GM23338 (cell line): Measurements from ENCODE around the gene PDE3A.

Experiments used
- CREB1 ChIP-seq: fragments of 250-450 bp; sonication (Bioruptor Pico); IDR thresholded peaks from 2 replicates; pipeline ENCODE4 v1.5.0; 2020; ENCODE audit warnings: low read depth, mild to moderate bottlenecking, moderate library complexity
- ETS1 ChIP-seq: IDR thresholded peaks from 2 replicates; pipeline ENCODE4 v1.6.1; 2016; ENCODE audit warnings: antibody characterized with exemption
- EZH2 ChIP-seq: fragments of 200-600 bp; sonication (generic); IDR thresholded peaks from one replicate; pipeline ENCODE4 v1.8.0; 2017; ENCODE audit warnings: antibody characterized with exemption, mild to moderate bottlenecking, low read depth; ENCODE audit not compliant: unreplicated experiment
- EZH2phosphoT487 ChIP-seq: fragments of 200-600 bp; sonication (generic); IDR thresholded peaks from one replicate; pipeline ENCODE4 v1.8.1; 2018; ENCODE audit warnings: antibody characterized with exemption; ENCODE audit not compliant: unreplicated experiment
- JUNB ChIP-seq: IDR thresholded peaks from one replicate; pipeline ENCODE4 v1.6.1; 2016; ENCODE audit warnings: antibody characterized with exemption; ENCODE audit not compliant: unreplicated experiment
- NANOG ChIP-seq: IDR thresholded peaks from 2 replicates; pipeline ENCODE4 v1.6.1; 2016; ENCODE audit warnings: antibody characterized with exemption, borderline replicate concordance
- POLR2AphosphoS5 ChIP-seq: IDR thresholded peaks from 2 replicates; pipeline ENCODE4 v1.6.1; 2016; ENCODE audit warnings: antibody characterized with exemption, low read depth
- REST ChIP-seq: IDR thresholded peaks from one replicate; pipeline ENCODE4 v1.6.1; 2018; ENCODE audit warnings: antibody characterized with exemption; ENCODE audit not compliant: unreplicated experiment
- STAT1 ChIP-seq: IDR thresholded peaks from one replicate; pipeline ENCODE4 v1.6.1; 2016; ENCODE audit warnings: antibody characterized with exemption; ENCODE audit not compliant: unreplicated experiment
- ZNF331 ChIP-seq: fragments of 250-450 bp; sonication (Bioruptor Pico); IDR thresholded peaks from 2 replicates; pipeline ENCODE4 v1.5.0; 2020; ENCODE audit warnings: low read depth, mild to moderate bottlenecking, moderate library complexity
- TF ChIP-seq, protein P1 (sequence below), 2 experiments: fragments of 200-600 bp in 1 of 2; sonication (generic) in 1 of 2; conservative IDR thresholded peaks; 2 replicates each; pipeline versions ENCODE4 v1.5.1 to v1.6.1; 2016 to 2017; ENCODE audit warnings: antibody characterized with exemption in 2 of 2, low read depth in 2 of 2, mild to moderate bottlenecking in 2 of 2, moderate library complexity in 1 of 2

- TF ChIP-seq POLR2AphosphoS5 (no peak), EZH2 (no peak), JUNB (no peak), REST (no peak), STAT1 (no peak), NANOG (no peak), CREB1 (CRISPR knock-in tag) (no peak), EZH2phosphoT487 (no peak), ETS1 (no peak), ZNF331 (CRISPR knock-in tag) (no peak)
- TF ChIP-seq, protein P1, sequence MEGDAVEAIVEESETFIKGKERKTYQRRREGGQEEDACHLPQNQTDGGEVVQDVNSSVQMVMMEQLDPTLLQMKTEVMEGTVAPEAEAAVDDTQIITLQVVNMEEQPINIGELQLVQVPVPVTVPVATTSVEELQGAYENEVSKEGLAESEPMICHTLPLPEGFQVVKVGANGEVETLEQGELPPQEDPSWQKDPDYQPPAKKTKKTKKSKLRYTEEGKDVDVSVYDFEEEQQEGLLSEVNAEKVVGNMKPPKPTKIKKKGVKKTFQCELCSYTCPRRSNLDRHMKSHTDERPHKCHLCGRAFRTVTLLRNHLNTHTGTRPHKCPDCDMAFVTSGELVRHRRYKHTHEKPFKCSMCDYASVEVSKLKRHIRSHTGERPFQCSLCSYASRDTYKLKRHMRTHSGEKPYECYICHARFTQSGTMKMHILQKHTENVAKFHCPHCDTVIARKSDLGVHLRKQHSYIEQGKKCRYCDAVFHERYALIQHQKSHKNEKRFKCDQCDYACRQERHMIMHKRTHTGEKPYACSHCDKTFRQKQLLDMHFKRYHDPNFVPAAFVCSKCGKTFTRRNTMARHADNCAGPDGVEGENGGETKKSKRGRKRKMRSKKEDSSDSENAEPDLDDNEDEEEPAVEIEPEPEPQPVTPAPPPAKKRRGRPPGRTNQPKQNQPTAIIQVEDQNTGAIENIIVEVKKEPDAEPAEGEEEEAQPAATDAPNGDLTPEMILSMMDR (conservative IDR thresholded peaks at IDR 0.05; ENCODE audit: low read depth in 2 of 2), result peak in 1 of 2 experiments; percentile 22; a peak in 1 of 4 replicates
These were observed 123.0 kb downstream of the PDE3A start for GRCh38 chr12:20491290-20491689.
